Lower lobe of right lung (tissue), 2 donors: ENCODE data around the gene TIMP2. TPM values are rescaled to one million over a fixed set of nuclear protein-coding genes. Genes with fewer than 3 reads are reported as not detected.

Experiments
- ATAC-seq, 2 donors: fragments of 200-7000 bp; cut with Tn5 transposase; one replicate each; pipeline ENCODE4 v1.9.1; 2020 to 2022; ENCODE audit warnings: mild to moderate bottlenecking in 2 of 2, moderate library complexity in 2 of 2
- DNase-seq: peaks from one replicate; pipeline ENCODE4 v3.0.0-alpha.2; 2020
- H3K27ac ChIP-seq: fragments of 200-600 bp; one replicate; pipeline ENCODE4 v1.8.0; 2022
- H3K27me3 ChIP-seq: fragments of 200-600 bp; one replicate; pipeline ENCODE4 v1.8.0; 2022; ENCODE audit warnings: low read depth
- H3K36me3 ChIP-seq: fragments of 200-600 bp; one replicate; pipeline ENCODE4 v1.8.0; 2022; ENCODE audit warnings: mild to moderate bottlenecking
- H3K4me1 ChIP-seq: fragments of 200-600 bp; one replicate; pipeline ENCODE4 v1.8.0; 2022
- H3K4me3 ChIP-seq: fragments of 200-600 bp; one replicate; pipeline ENCODE4 v1.8.0; 2022; ENCODE audit warnings: mild to moderate bottlenecking
- H3K9me3 ChIP-seq: fragments of 200-600 bp; one replicate; pipeline ENCODE4 v1.8.0; 2022
- CTCF ChIP-seq: fragments of 200-600 bp; IDR thresholded peaks from one replicate; pipeline ENCODE4 v1.8.0; 2022; ENCODE audit warnings: antibody characterized with exemption, mild to moderate bottlenecking
- intact Hi-C: fragments of 100-400 bp; cut with DNase I; formaldehyde crosslinking; loops from one replicate; pipeline ENCODE4 v1.11.0; 2022
- total RNA-seq: library from RNA; stranded (reverse); fragmentation: NEBNext Ultra II Directional; extraction: Animal tissue kit (Norgen Biotek cat#: 25700); gene quantifications from one replicate; pipeline ENCODE4 v1.2.1, GENCODE V29; 2021
- donor health status: DM: no; HTN: yes; CAD: no; lungs with severe emphysema.

TIMP2 gene
- total RNA-seq, 1 donor from 2014 or later = 260 TPM

- no peaks in the 10 kb centered on the region for H3K4me1 ChIP-seq
- ATAC-seq = no peak
- no peak for TF ChIP-seq CTCF
- no peak for DNase-seq
- no peak overlapping the region for H3K4me3 ChIP-seq
- peaks cover 100% of the 10 kb centered on the region for H3K36me3 ChIP-seq
- intact Hi-C loops = no loop called here
- H3K9me3 ChIP-seq = no peaks in the 10 kb centered on the region
- no peak overlapping the region for H3K27ac ChIP-seq
- no peaks in the 10 kb centered on the region for H3K27me3 ChIP-seq
These were observed 92.7 kb downstream of the TIMP2 start for GRCh38 chr17:78832541-78832810.

- Histone ChIP-seq H3K4me3 (no peak overlapping the region), H3K4me1 (peaks cover 3% of the 10 kb centered on the region), H3K27me3 (no peaks in the 10 kb centered on the region), H3K27ac (no peak overlapping the region), H3K36me3 (peaks cover 100% of the 10 kb centered on the region), H3K9me3 (no peaks in the 10 kb centered on the region)
- no peak for TF ChIP-seq CTCF
- peak; percentile 14 for DNase-seq
- intact Hi-C loops = no loop called here
- no peak for ATAC-seq
These were observed 93.3 kb downstream of the TIMP2 start for GRCh38 chr17:78831688-78832540.

GRCh38 chr17:78829477-78829876 lies 95.7 kb downstream of the TIMP2 start:
- Histone ChIP-seq H3K36me3 (peaks cover 100% of the 10 kb centered on the region), H3K9me3 (no peaks in the 10 kb centered on the region), H3K4me1 (peaks cover 10% of the 10 kb centered on the region), H3K4me3 (no peak overlapping the region), H3K27ac (no peak overlapping the region), H3K27me3 (no peaks in the 10 kb centered on the region)
- intact Hi-C loops = no loop called here
- no peak for TF ChIP-seq CTCF
- peak; percentile 2 for DNase-seq
- ATAC-seq = no peak

GRCh38 chr17:78828470-78829185 lies 96.6 kb downstream of the TIMP2 start:
- DNase-seq = no peak
- Histone ChIP-seq H3K9me3 (no peaks in the 10 kb centered on the region), H3K4me1 (peaks cover 10% of the 10 kb centered on the region), H3K27me3 (no peaks in the 10 kb centered on the region), H3K4me3 (no peak overlapping the region), H3K27ac (no peak overlapping the region), H3K36me3 (peaks cover 100% of the 10 kb centered on the region)
- no peak for ATAC-seq
- intact Hi-C loops = no loop called here
- TF ChIP-seq CTCF = no peak

- Histone ChIP-seq H3K36me3 (peaks cover 100% of the 10 kb centered on the region), H3K4me3 (no peak overlapping the region), H3K9me3 (no peaks in the 10 kb centered on the region), H3K27ac (no peak overlapping the region), H3K27me3 (no peaks in the 10 kb centered on the region), H3K4me1 (peaks cover 10% of the 10 kb centered on the region)
- DNase-seq = peak; percentile 78
- no peak for TF ChIP-seq CTCF
- intact Hi-C loops = no loop called here
- peak; percentile 46 to 65 for ATAC-seq
These were observed 98.2 kb downstream of the TIMP2 start for GRCh38 chr17:78826836-78827509.
